GM23338 (cell line): Measurements from ENCODE around the gene CDC42SE1.

Experiments
- CREB1 ChIP-seq: fragments of 250-450 bp; sonication (Bioruptor Pico); IDR thresholded peaks from 2 replicates; pipeline ENCODE4 v1.5.0; 2020; ENCODE audit warnings: low read depth, mild to moderate bottlenecking, moderate library complexity
- EZH2 ChIP-seq: fragments of 200-600 bp; sonication (generic); IDR thresholded peaks from one replicate; pipeline ENCODE4 v1.8.0; 2017; ENCODE audit warnings: antibody characterized with exemption, mild to moderate bottlenecking, low read depth; ENCODE audit not compliant: unreplicated experiment
- EZH2phosphoT487 ChIP-seq: fragments of 200-600 bp; sonication (generic); IDR thresholded peaks from one replicate; pipeline ENCODE4 v1.8.1; 2018; ENCODE audit warnings: antibody characterized with exemption; ENCODE audit not compliant: unreplicated experiment
- JUNB ChIP-seq: IDR thresholded peaks from one replicate; pipeline ENCODE4 v1.6.1; 2016; ENCODE audit warnings: antibody characterized with exemption; ENCODE audit not compliant: unreplicated experiment
- NANOG ChIP-seq: IDR thresholded peaks from 2 replicates; pipeline ENCODE4 v1.6.1; 2016; ENCODE audit warnings: antibody characterized with exemption, borderline replicate concordance
- POLR2AphosphoS5 ChIP-seq: IDR thresholded peaks from 2 replicates; pipeline ENCODE4 v1.6.1; 2016; ENCODE audit warnings: antibody characterized with exemption, low read depth
- STAT1 ChIP-seq: IDR thresholded peaks from one replicate; pipeline ENCODE4 v1.6.1; 2016; ENCODE audit warnings: antibody characterized with exemption; ENCODE audit not compliant: unreplicated experiment
- ZNF114 ChIP-seq: fragments of 250-450 bp; sonication (Bioruptor Pico); IDR thresholded peaks from 2 replicates; pipeline ENCODE4 v1.5.0; 2020; ENCODE audit warnings: mild to moderate bottlenecking, moderate library complexity
- ZNF331 ChIP-seq: fragments of 250-450 bp; sonication (Bioruptor Pico); IDR thresholded peaks from 2 replicates; pipeline ENCODE4 v1.5.0; 2020; ENCODE audit warnings: low read depth, mild to moderate bottlenecking, moderate library complexity
- TF ChIP-seq, protein P1 (sequence below), 2 experiments: fragments of 200-600 bp in 1 of 2; sonication (generic) in 1 of 2; conservative IDR thresholded peaks; 2 replicates each; pipeline versions ENCODE4 v1.5.1 to v1.6.1; 2016 to 2017; ENCODE audit warnings: antibody characterized with exemption in 2 of 2, low read depth in 2 of 2, mild to moderate bottlenecking in 2 of 2, moderate library complexity in 1 of 2
- TF ChIP-seq, protein P2 (sequence below): IDR thresholded peaks from one replicate; pipeline ENCODE4 v1.6.1; 2018; ENCODE audit warnings: antibody characterized with exemption; ENCODE audit not compliant: unreplicated experiment
- TF ChIP-seq, protein P3 (sequence below): IDR thresholded peaks from 2 replicates; pipeline ENCODE4 v1.6.1; 2016; ENCODE audit warnings: antibody characterized with exemption

DNA sequence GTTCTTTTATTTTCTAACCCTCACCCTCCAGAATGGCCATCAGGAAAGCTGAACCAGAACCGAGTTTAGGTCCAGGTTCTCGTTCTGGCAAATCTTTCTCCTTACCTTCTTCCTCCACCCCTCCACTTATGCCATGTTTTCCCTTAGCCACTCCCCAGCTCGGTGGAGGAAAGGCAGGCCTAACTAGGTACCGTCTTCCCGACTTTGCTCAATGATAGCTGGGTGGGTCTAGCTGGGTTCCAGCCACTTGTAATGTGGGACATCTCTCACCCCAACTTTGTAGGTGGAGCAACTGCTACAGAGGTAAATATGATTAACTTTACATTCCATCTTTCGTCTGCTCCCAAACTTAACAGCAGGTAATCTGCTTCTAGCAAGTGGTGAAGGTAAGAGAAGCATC, 22.4 kb downstream of the CDC42SE1 start:
- TF ChIP-seq, protein P1, sequence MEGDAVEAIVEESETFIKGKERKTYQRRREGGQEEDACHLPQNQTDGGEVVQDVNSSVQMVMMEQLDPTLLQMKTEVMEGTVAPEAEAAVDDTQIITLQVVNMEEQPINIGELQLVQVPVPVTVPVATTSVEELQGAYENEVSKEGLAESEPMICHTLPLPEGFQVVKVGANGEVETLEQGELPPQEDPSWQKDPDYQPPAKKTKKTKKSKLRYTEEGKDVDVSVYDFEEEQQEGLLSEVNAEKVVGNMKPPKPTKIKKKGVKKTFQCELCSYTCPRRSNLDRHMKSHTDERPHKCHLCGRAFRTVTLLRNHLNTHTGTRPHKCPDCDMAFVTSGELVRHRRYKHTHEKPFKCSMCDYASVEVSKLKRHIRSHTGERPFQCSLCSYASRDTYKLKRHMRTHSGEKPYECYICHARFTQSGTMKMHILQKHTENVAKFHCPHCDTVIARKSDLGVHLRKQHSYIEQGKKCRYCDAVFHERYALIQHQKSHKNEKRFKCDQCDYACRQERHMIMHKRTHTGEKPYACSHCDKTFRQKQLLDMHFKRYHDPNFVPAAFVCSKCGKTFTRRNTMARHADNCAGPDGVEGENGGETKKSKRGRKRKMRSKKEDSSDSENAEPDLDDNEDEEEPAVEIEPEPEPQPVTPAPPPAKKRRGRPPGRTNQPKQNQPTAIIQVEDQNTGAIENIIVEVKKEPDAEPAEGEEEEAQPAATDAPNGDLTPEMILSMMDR (conservative IDR thresholded peaks at IDR 0.05; ENCODE audit: low read depth in 2 of 2) = no peak
- TF ChIP-seq EZH2phosphoT487 (no peak), POLR2AphosphoS5 (no peak), EZH2 (no peak), CREB1 (no peak), JUNB (no peak), ZNF331 (CRISPR knock-in tag) (no peak), ZNF114 (CRISPR knock-in tag) (no peak), STAT1 (no peak), NANOG (no peak)
- TF ChIP-seq, protein P2, sequence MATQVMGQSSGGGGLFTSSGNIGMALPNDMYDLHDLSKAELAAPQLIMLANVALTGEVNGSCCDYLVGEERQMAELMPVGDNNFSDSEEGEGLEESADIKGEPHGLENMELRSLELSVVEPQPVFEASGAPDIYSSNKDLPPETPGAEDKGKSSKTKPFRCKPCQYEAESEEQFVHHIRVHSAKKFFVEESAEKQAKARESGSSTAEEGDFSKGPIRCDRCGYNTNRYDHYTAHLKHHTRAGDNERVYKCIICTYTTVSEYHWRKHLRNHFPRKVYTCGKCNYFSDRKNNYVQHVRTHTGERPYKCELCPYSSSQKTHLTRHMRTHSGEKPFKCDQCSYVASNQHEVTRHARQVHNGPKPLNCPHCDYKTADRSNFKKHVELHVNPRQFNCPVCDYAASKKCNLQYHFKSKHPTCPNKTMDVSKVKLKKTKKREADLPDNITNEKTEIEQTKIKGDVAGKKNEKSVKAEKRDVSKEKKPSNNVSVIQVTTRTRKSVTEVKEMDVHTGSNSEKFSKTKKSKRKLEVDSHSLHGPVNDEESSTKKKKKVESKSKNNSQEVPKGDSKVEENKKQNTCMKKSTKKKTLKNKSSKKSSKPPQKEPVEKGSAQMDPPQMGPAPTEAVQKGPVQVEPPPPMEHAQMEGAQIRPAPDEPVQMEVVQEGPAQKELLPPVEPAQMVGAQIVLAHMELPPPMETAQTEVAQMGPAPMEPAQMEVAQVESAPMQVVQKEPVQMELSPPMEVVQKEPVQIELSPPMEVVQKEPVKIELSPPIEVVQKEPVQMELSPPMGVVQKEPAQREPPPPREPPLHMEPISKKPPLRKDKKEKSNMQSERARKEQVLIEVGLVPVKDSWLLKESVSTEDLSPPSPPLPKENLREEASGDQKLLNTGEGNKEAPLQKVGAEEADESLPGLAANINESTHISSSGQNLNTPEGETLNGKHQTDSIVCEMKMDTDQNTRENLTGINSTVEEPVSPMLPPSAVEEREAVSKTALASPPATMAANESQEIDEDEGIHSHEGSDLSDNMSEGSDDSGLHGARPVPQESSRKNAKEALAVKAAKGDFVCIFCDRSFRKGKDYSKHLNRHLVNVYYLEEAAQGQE = no peak
- TF ChIP-seq, protein P3, sequence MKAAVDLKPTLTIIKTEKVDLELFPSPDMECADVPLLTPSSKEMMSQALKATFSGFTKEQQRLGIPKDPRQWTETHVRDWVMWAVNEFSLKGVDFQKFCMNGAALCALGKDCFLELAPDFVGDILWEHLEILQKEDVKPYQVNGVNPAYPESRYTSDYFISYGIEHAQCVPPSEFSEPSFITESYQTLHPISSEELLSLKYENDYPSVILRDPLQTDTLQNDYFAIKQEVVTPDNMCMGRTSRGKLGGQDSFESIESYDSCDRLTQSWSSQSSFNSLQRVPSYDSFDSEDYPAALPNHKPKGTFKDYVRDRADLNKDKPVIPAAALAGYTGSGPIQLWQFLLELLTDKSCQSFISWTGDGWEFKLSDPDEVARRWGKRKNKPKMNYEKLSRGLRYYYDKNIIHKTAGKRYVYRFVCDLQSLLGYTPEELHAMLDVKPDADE = no peak
